GM12878 (cell line): Measurements from ENCODE around the gene ARL6IP1. TPM values are rescaled to one million over a fixed set of nuclear protein-coding genes. Genes with fewer than 3 reads are reported as not detected.

ENCODE experiments used
- CHD1 ChIP-seq: IDR thresholded peaks from 2 replicates; pipeline ENCODE4 v1.6.1; 2012; ENCODE audit warnings: low read depth, low read length, improper control_type of control experiment
- CHD2 ChIP-seq: IDR thresholded peaks from 2 replicates; pipeline ENCODE4 v1.6.1; 2011; ENCODE audit warnings: low read depth, low read length, improper control_type of control experiment, borderline replicate concordance
- EED ChIP-seq: sonication (generic); IDR thresholded peaks from 2 replicates; pipeline ENCODE4 v1.6.1; 2016; ENCODE audit warnings: antibody characterized with exemption, low read depth
- EGR1 ChIP-seq, 2 experiments: IDR thresholded peaks; 1 replicate in 1 of 2; 2 replicates in 1 of 2; pipeline ENCODE4 v1.6.1; 2011 to 2012; ENCODE audit warnings: low read depth in 2 of 2, low read length in 2 of 2, borderline replicate concordance in 1 of 2, mild to moderate bottlenecking in 1 of 2, moderate library complexity in 1 of 2
- FOXK2 ChIP-seq: fragments of 450-650 bp; IDR thresholded peaks from 2 replicates; pipeline ENCODE4 v1.6.1; 2017; ENCODE audit warnings: mild to moderate bottlenecking, moderate library complexity
- JUND ChIP-seq: IDR thresholded peaks from 2 replicates; pipeline ENCODE4 v1.6.1; 2012; ENCODE audit warnings: low read depth, mild to moderate bottlenecking, low read length, improper control_type of control experiment, moderate library complexity
- NR2C1 ChIP-seq: fragments of 450-650 bp; IDR thresholded peaks from 2 replicates; pipeline ENCODE4 v1.6.1; 2017; ENCODE audit warnings: antibody characterized with exemption, mild to moderate bottlenecking, moderate library complexity
- RCOR1 ChIP-seq: conservative IDR thresholded peaks from 2 replicates; pipeline ENCODE4 v1.6.1; 2012; ENCODE audit warnings: low read depth, low read length, improper control_type of control experiment
- SIN3A ChIP-seq: IDR thresholded peaks from 2 replicates; pipeline ENCODE4 v1.6.1; 2012; ENCODE audit warnings: low read depth, low read length, improper control_type of control experiment
- SMAD5 ChIP-seq: IDR thresholded peaks from 2 replicates; pipeline ENCODE4 v1.6.1; 2016; ENCODE audit warnings: antibody characterized with exemption, low read depth
- TCF12 ChIP-seq: IDR thresholded peaks from 2 replicates; pipeline ENCODE4 v1.6.1; 2011; ENCODE audit warnings: low read depth, mild to moderate bottlenecking, low read length
- ZNF207 ChIP-seq: fragments of 450-650 bp; IDR thresholded peaks from 2 replicates; pipeline ENCODE4 v1.6.1; 2014; ENCODE audit warnings: antibody characterized with exemption, mild to moderate bottlenecking, borderline replicate concordance
- ZSCAN29 ChIP-seq: fragments of 450-650 bp; IDR thresholded peaks from 2 replicates; pipeline ENCODE4 v1.6.1; 2017; ENCODE audit warnings: mild to moderate bottlenecking, moderate library complexity
- polyA plus RNA-seq, 11 experiments: library from polyadenylated mRNA; depleted of rRNA in 4 of 11; unstranded in 6 of 11; stranded (reverse) in 5 of 11; fragments of >200 nt; fragmentation: Nextera tagmentation in 4 of 11; fragmentation: Illumina TruSeq in 1 of 11; extraction: Ambion mirVana in 4 of 11; extraction: Trizol in 1 of 11; gene quantifications; 1 replicate in 1 of 11; 2 replicates in 10 of 11; pipeline versions ENCODE4 v1.2.1 to v1.2.3, GENCODE V29; 2011 to 2016; ENCODE audit warnings: inconsistent platforms in 2 of 11, missing spikeins in 2 of 11, low read depth in 1 of 11
- total RNA-seq, 4 experiments: library from RNA; depleted of rRNA in 3 of 4; stranded (reverse); fragments of >200 nt in 3 of 4; fragmentation: Illumina TruSeq in 1 of 4; extraction: Trizol in 1 of 4; gene quantifications; 2 replicates each; pipeline versions ENCODE4 v1.2.1 to v1.2.3, GENCODE V29; 2013 to 2021
- TF ChIP-seq, protein P1 (sequence below): fragments of 450-650 bp; IDR thresholded peaks from 2 replicates; pipeline ENCODE4 v1.6.1; 2017; ENCODE audit warnings: mild to moderate bottlenecking

Gene ARL6IP1
- total and polyA plus RNA-seq, 10 of the 15 experiments (the other 5 are each of a cell fraction or from before 2014, with no cell fraction given), result 99.3 to 334 (median 197) TPM

DNA sequence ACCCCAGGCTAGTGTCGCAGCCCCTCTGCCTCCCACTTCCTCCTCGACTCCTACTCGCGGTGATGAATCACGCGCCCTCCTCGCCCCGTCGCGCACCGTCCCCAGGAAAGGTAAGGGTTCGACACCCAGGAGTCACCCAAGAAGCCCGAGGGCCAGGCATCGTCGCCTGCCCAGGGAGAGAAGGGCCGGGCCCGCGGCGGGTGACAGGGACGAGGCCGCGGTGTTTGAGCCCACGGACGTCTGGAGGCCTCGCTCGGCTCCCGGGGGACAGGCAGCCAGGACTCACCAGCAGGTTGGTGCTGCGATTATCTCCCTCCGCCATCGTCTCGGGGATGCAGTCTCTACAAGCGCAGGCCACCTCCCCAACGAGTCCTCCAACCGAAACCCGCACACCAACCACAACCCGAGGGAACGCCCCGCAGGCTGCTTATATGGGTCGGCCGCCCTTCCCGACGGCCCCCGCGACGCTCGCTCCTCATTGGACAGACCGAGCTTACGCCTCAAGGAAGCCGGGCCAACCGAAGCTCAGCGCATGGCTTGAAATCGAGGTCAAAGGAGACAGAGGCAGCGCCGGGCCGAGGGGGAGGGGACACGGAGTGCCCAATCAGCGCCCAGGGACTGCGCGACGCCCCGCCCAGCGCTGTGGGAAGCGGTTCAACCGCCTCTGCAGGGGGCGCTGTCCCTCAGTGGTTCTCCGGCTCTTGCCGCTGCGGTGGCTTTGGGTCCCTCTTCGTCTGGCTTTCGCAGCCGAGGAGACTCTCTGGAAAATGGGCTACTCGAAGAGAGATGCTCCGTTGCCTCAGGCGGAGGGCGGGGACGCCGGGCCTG, at the start of gene ARL6IP1 (continued):
- TF ChIP-seq, protein P1, sequence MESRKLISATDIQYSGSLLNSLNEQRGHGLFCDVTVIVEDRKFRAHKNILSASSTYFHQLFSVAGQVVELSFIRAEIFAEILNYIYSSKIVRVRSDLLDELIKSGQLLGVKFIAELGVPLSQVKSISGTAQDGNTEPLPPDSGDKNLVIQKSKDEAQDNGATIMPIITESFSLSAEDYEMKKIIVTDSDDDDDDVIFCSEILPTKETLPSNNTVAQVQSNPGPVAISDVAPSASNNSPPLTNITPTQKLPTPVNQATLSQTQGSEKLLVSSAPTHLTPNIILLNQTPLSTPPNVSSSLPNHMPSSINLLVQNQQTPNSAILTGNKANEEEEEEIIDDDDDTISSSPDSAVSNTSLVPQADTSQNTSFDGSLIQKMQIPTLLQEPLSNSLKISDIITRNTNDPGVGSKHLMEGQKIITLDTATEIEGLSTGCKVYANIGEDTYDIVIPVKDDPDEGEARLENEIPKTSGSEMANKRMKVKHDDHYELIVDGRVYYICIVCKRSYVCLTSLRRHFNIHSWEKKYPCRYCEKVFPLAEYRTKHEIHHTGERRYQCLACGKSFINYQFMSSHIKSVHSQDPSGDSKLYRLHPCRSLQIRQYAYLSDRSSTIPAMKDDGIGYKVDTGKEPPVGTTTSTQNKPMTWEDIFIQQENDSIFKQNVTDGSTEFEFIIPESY, result no peak
- TF ChIP-seq RCOR1 (peak; percentile 49; the same call in 1 of the 2 replicates), FOXK2 (peak; percentile 7; the same call in 1 of the 2 replicates), ZNF207 (peak; percentile 53), NR2C1 (peak; percentile 92), SIN3A (no peak), SMAD5 (peak; percentile 96), EED (peak; percentile 53), ZSCAN29 (no peak), TCF12 (peak; percentile 73; the same call in 1 of the 2 replicates), JUND (0 out of 2 replicates have a peak, but pooled peaks have one; percentile 7), CHD1 (peak; percentile 85; the same call in 1 of the 2 replicates), CHD2 (peak; percentile 90), EGR1 (IDR thresholded peaks at IDR 0.05; ENCODE audit: borderline replicate concordance in 1 of 2, low read depth in 2 of 2, low read length in 2 of 2) (peak in 1 of 2 experiments; percentile 12; a peak in 2 of 3 replicates)
- TF ChIP-seq, all 136 proteins: peak for 67
